K562 (cell line): ENCODE data around the gene SSH3. TPM values are rescaled to one million over a fixed set of nuclear protein-coding genes. Genes with fewer than 3 reads are reported as not detected.

Experiments used
- CCNT2 ChIP-seq: IDR thresholded peaks from 2 replicates; pipeline ENCODE4 v1.6.1; 2011; ENCODE audit warnings: borderline replicate concordance, low read depth, mild to moderate bottlenecking, moderate library complexity, mixed read lengths, low read length; ENCODE audit not compliant: insufficient read length; ENCODE audit errors: extremely low read depth
- CHD1 ChIP-seq: fragments of 200-600 bp; sonication (generic); IDR thresholded peaks from one replicate; pipeline ENCODE4 v1.6.1; 2012; ENCODE audit warnings: mild to moderate bottlenecking, moderate library complexity, low read length, inconsistent platforms
- CREB1 ChIP-seq, 2 experiments: sonication (generic) in 1 of 2; formaldehyde crosslinking in 1 of 2; IDR thresholded peaks; 2 replicates each; pipeline versions ENCODE4 v1.6.1 to v1.8.0; 2012 to 2022; ENCODE audit warnings: inconsistent platforms in 1 of 2, mild to moderate bottlenecking in 1 of 2, missing genetic modification reagents in 1 of 2, moderate library complexity in 1 of 2
- EGR1 ChIP-seq: fragments of 450-650 bp; conservative IDR thresholded peaks from 2 replicates; pipeline ENCODE4 v1.6.1; 2017; ENCODE audit warnings: mild to moderate bottlenecking
- ELF4 ChIP-seq: fragments of 450-650 bp; formaldehyde crosslinking; IDR thresholded peaks from 2 replicates; pipeline ENCODE4 v1.4.0; 2022; ENCODE audit warnings: missing genetic modification characterization
- FOXA3 ChIP-seq, 2 experiments: fragments of 450-650 bp in 1 of 2; sonication (generic) in 1 of 2; formaldehyde crosslinking; IDR thresholded peaks in 1 of 2; conservative IDR thresholded peaks in 1 of 2; 2 replicates each; pipeline versions ENCODE4 v1.4.0 to v1.8.0; 2020 to 2022; ENCODE audit warnings: mild to moderate bottlenecking in 2 of 2, missing genetic modification reagents in 1 of 2
- GTF2E2 ChIP-seq: fragments of 200-800 bp; sonication (Bioruptor generic); IDR thresholded peaks from 2 replicates; pipeline ENCODE4 v1.6.1; 2016; ENCODE audit warnings: missing genetic modification characterization, missing compliant biosample characterization
- HNRNPK ChIP-seq: fragments of 200-400 bp; formaldehyde crosslinking; IDR thresholded peaks from one replicate; pipeline ENCODE4 v1.6.1; 2018; ENCODE audit warnings: mild to moderate bottlenecking, low read depth, low read length; ENCODE audit not compliant: poor library complexity, severe bottlenecking
- ILK ChIP-seq: fragments of 450-650 bp; IDR thresholded peaks from 2 replicates; pipeline ENCODE4 v1.6.1; 2016; ENCODE audit warnings: missing genetic modification characterization, low read depth, mild to moderate bottlenecking, missing compliant biosample characterization, moderate library complexity, borderline replicate concordance
- KDM5B ChIP-seq: fragments of 200-600 bp; sonication (generic); IDR thresholded peaks from 2 replicates; pipeline ENCODE4 v1.6.1; 2012; ENCODE audit warnings: low read depth, mild to moderate bottlenecking, moderate library complexity, low read length, control low read depth, inconsistent platforms; ENCODE audit not compliant: insufficient replicate concordance
- MBD2 ChIP-seq: sonication (generic); IDR thresholded peaks from 2 replicates; pipeline ENCODE4 v1.6.1; 2016; ENCODE audit warnings: low read depth, borderline replicate concordance
- MLLT1 ChIP-seq, 2 experiments: fragments of 450-650 bp; IDR thresholded peaks; 2 replicates each; pipeline ENCODE4 v1.6.1; 2016
- MTA1 ChIP-seq: fragments of 450-650 bp; IDR thresholded peaks from 2 replicates; pipeline ENCODE4 v1.6.1; 2017; ENCODE audit warnings: borderline replicate concordance
- POLR2A ChIP-seq: fragments of 450-650 bp; conservative IDR thresholded peaks from 2 replicates; pipeline ENCODE4 v1.6.1; 2016
- RBFOX2 ChIP-seq: fragments of 200-400 bp; formaldehyde crosslinking; IDR thresholded peaks from 2 replicates; pipeline ENCODE4 v1.6.1; 2017; ENCODE audit warnings: low read depth, mild to moderate bottlenecking, low read length, moderate library complexity
- RFX7 ChIP-seq: fragments of 250-450 bp; sonication (Bioruptor Pico); IDR thresholded peaks from 2 replicates; pipeline ENCODE4 v1.5.1; 2021; ENCODE audit warnings: mild to moderate bottlenecking
- SAP30 ChIP-seq: fragments of 200-600 bp; sonication (generic); IDR thresholded peaks from 2 replicates; pipeline ENCODE4 v1.6.1; 2012; ENCODE audit warnings: borderline replicate concordance, low read depth, mild to moderate bottlenecking, moderate library complexity, low read length, control low read depth, inconsistent platforms; ENCODE audit not compliant: insufficient read depth, poor library complexity, severe bottlenecking
- SIN3A ChIP-seq, 2 experiments: fragments of 150-350 bp in 1 of 2; IDR thresholded peaks; 2 replicates each; pipeline ENCODE4 v1.6.1; 2011 to 2016; ENCODE audit warnings: borderline replicate concordance in 2 of 2, low read depth in 2 of 2, low read length in 2 of 2, mild to moderate bottlenecking in 2 of 2, moderate library complexity in 2 of 2; ENCODE audit not compliant: control insufficient read depth in 1 of 2
- SMARCE1 ChIP-seq: fragments of 450-650 bp; IDR thresholded peaks from 2 replicates; pipeline ENCODE4 v1.7.1; 2016; ENCODE audit warnings: mild to moderate bottlenecking
- SOX6 ChIP-seq: fragments of 450-650 bp; IDR thresholded peaks from 2 replicates; pipeline ENCODE4 v1.6.1; 2014; ENCODE audit warnings: mild to moderate bottlenecking
- TGIF2 ChIP-seq: sonication (generic); formaldehyde crosslinking; IDR thresholded peaks from 2 replicates; pipeline ENCODE4 v1.8.1; 2022; ENCODE audit warnings: mild to moderate bottlenecking, missing genetic modification reagents, moderate library complexity
- ZFX ChIP-seq: sonication (generic); formaldehyde crosslinking; IDR thresholded peaks from 2 replicates; pipeline ENCODE4 v1.8.0; 2022; ENCODE audit warnings: mild to moderate bottlenecking, missing genetic modification reagents, moderate library complexity
- ZNF175 ChIP-seq: fragments of 200-800 bp; sonication (Bioruptor generic); IDR thresholded peaks from 2 replicates; pipeline ENCODE4 v1.6.1; 2016; ENCODE audit warnings: low read depth, mild to moderate bottlenecking, missing genetic modification characterization, missing compliant biosample characterization
- ZNF398 ChIP-seq: fragments of 250-450 bp; sonication (Bioruptor Pico); IDR thresholded peaks from 2 replicates; pipeline ENCODE4 v1.8.0; 2021; ENCODE audit warnings: moderate library complexity, mild to moderate bottlenecking, inconsistent platforms
- ZNF41 ChIP-seq: fragments of 250-450 bp; sonication (Bioruptor Pico); conservative IDR thresholded peaks from 2 replicates; pipeline ENCODE4 v1.4.0; 2020; ENCODE audit warnings: mild to moderate bottlenecking
- ZNF436 ChIP-seq: fragments of 250-450, 450-650 bp; sonication (Bioruptor Pico); formaldehyde crosslinking; IDR thresholded peaks from 2 replicates; pipeline ENCODE4 v1.7.0; 2020; ENCODE audit warnings: mild to moderate bottlenecking
- polyA plus RNA-seq, 8 experiments: library from polyadenylated mRNA; depleted of rRNA in 4 of 8; stranded (reverse) in 5 of 8; unstranded in 3 of 8; fragments of >200 nt; fragmentation: Nextera tagmentation in 2 of 8; fragmentation: Illumina TruSeq in 1 of 8; extraction: Ambion mirVana in 2 of 8; extraction: Trizol in 1 of 8; gene quantifications; 2 replicates each; pipeline versions ENCODE4 v1.2.1 to v1.2.3, GENCODE V29; 2011 to 2014; ENCODE audit warnings: inconsistent platforms in 1 of 8, missing spikeins in 1 of 8
- total RNA-seq, 7 experiments: library from RNA; depleted of rRNA in 6 of 7; stranded (reverse); fragments of >200 nt in 6 of 7; fragmentation: Illumina TruSeq in 2 of 7; extraction: Trizol in 2 of 7; gene quantifications; 2 replicates each; pipeline versions ENCODE4 v1.2.1 to v1.2.3, GENCODE V29; 2011 to 2021; ENCODE audit warnings: low replicate concordance in 1 of 7

SSH3 gene
- total and polyA plus RNA-seq, 9 of the 15 experiments (the other 6 are each of a cell fraction or from before 2014, with no cell fraction given), result 0.07 to 1.0 (median 0.24) TPM; not detected in 3

GRCh38 chr11:67276781-67277230 is 26.5 kb upstream of the SSH3 start (continued):
- 0 out of 2 replicates have a peak, but pooled peaks have one; percentile 33 for TF ChIP-seq SMARCE1
- TF ChIP-seq ELF4, result no peak
- peak; percentile 76 for TF ChIP-seq CHD1
- 0 out of 4 replicates have a peak, but pooled peaks of 1 of the 2 experiments have one; percentile 51 for TF ChIP-seq FOXA3 (CRISPR knock-in tag; conservative IDR thresholded peaks at IDR 0.05 in 1 of 2, IDR thresholded peaks at IDR 0.05 in 1 of 2)
- 0 out of 2 replicates have a peak, but pooled peaks have one; percentile 19 for TF ChIP-seq MTA1
- TF ChIP-seq MBD2, result 0 out of 2 replicates have a peak, but pooled peaks have one; percentile 30
- TF ChIP-seq RFX7 (CRISPR knock-in tag), result no peak
- no peak for TF ChIP-seq SAP30
- no peak for TF ChIP-seq MLLT1 (IDR thresholded peaks at IDR 0.05)
- 0 out of 2 replicates have a peak, but pooled peaks have one; percentile 1 for TF ChIP-seq GTF2E2 (tag)
- no peak for TF ChIP-seq ILK (tag)
- TF ChIP-seq SIN3A (IDR thresholded peaks at IDR 0.05; ENCODE audit: borderline replicate concordance in 2 of 2, control insufficient read depth in 1 of 2, low read depth in 2 of 2, low read length in 2 of 2), result 0 out of 4 replicates have a peak, but pooled peaks of 1 of the 2 experiments have one; percentile 7
- no peak for TF ChIP-seq HNRNPK
- peak; percentile 86 for TF ChIP-seq ZFX (CRISPR knock-in tag)
- TF ChIP-seq CCNT2, result no peak
- TF ChIP-seq SOX6, result no peak
- TF ChIP-seq ZNF436 (CRISPR knock-in tag), result no peak
- TF ChIP-seq CREB1 (IDR thresholded peaks at IDR 0.05), result no peak
- TF ChIP-seq CREB1 (CRISPR knock-in tag; IDR thresholded peaks at IDR 0.05), result 0 out of 2 replicates have a peak, but pooled peaks have one; percentile 37
- no peak for TF ChIP-seq RBFOX2
- no peak for TF ChIP-seq ZNF41 (CRISPR knock-in tag)
- no peak for TF ChIP-seq POLR2A
- TF ChIP-seq KDM5B, result peak; percentile 45
- no peak for TF ChIP-seq TGIF2 (CRISPR knock-in tag)
- no peak for TF ChIP-seq ZNF398 (CRISPR knock-in tag)
- no peak for TF ChIP-seq ZNF175
- TF ChIP-seq EGR1, result peak; percentile 92
- TF ChIP-seq, all 486 proteins: peak for 52
